ENCODE data around the gene POLD4. TPM values are rescaled to one million over a fixed set of nuclear protein-coding genes. Genes with fewer than 3 reads are reported as not detected.

Gene POLD4
- total RNA-seq, 1 experiment from 2014 or later: 44.2 TPM

DNA sequence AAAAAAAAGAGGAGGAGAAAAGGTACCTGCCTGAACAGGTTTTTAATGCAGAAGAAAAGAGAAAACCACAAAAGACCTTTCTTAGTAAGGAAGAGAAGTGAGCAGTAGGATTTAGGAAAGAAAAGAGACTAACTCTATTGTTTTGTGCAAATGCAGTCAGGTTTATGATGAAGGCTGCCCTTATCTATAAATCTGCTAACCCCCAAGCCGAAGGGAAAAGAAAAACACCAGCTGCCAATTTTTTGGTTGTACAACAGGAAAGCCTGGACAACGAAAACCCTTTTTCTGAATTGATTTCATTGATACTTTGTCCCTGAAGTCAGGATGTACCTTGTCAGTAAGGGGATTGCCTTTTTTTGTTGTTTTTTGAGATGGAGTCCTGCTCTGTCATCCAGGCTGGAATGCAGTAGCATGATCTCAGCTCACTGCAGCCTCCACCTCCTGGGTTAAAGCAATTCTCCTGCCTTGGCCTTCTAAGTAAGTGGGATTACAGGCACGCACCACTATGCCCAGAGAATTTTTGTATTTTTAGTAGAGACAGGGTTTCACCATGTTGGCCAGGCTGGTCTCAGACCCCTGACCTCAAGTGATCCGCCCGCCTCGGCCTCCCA is 21.2 kb downstream of the POLD4 start:
- H3K4me1 ChIP-seq (ENCODE audit: control insufficient read depth in 1 of 2, insufficient read depth in 2 of 2, low read length in 2 of 2): no peaks in the 10 kb centered on the region
- intact Hi-C loops (cut with micrococcal nuclease): no loop called here
- ATAC-seq (no peak), DNase-seq (ENCODE audit: low read depth, low spot score) (no peak)
- H4K20me1 ChIP-seq (ENCODE audit: insufficient read depth): no peaks in the 10 kb centered on the region
- H3K4me2 ChIP-seq (ENCODE audit: low read length): no peak overlapping the region
- ChIA-PET CTCF (no interaction called here), POLR2A (no interaction called here), RAD21 (ENCODE audit: low non-redundant PET in 1 of 2, low total read pairs in 2 of 2, uncharacterized antibody in 2 of 2, unreplicated experiment in 2 of 2) (no interaction called here)
- no peaks in the 10 kb centered on the region for H3K27me3 ChIP-seq (ENCODE audit: insufficient read depth, low read length)
- BruUV-seq (replicated peaks): no TSS peak
- no peak for TF ChIP-seq CBX3 (IDR thresholded peaks at IDR 0.05; ENCODE audit: low read depth)
- TF ChIP-seq POLR2AphosphoS5 (IDR thresholded peaks at IDR 0.05; ENCODE audit: low read depth, low read length): no peak
- TF ChIP-seq EZH2phosphoT487 (IDR thresholded peaks at IDR 0.05; ENCODE audit: borderline replicate concordance): no peak
- TF ChIP-seq CTCF (IDR thresholded peaks at IDR 0.05 in 2 of 3, conservative IDR thresholded peaks at IDR 0.05 in 1 of 3; ENCODE audit: borderline replicate concordance in 1 of 3, insufficient read depth in 1 of 3, low read depth in 2 of 3, low read length in 2 of 3): no peak
- no peak for TF ChIP-seq SRF (IDR thresholded peaks at IDR 0.05; ENCODE audit: low read depth)
- TF ChIP-seq TCF7L2 (IDR thresholded peaks at IDR 0.05; ENCODE audit: borderline replicate concordance, extremely low read depth, insufficient read depth, insufficient read length): no peak
- TF ChIP-seq YY1 (IDR thresholded peaks at IDR 0.05; ENCODE audit: extremely low read depth, insufficient replicate concordance, low read depth, low read length): no peak
- no peak for TF ChIP-seq RAD21 (IDR thresholded peaks at IDR 0.05; ENCODE audit: low read depth)
- no peak for TF ChIP-seq JUND (IDR thresholded peaks at IDR 0.05)
- no peak for TF ChIP-seq SP1 (IDR thresholded peaks at IDR 0.05; ENCODE audit: low read depth)
- no peak for TF ChIP-seq FOSL1 (IDR thresholded peaks at IDR 0.05; ENCODE audit: low read depth)
- H3K9me2 ChIP-seq (ENCODE audit: insufficient read depth): no peaks in the 10 kb centered on the region
- no peaks in the 10 kb centered on the region; a peak in 1 of 4 replicates for H3K36me3 ChIP-seq (ENCODE audit: control insufficient read depth in 1 of 2, insufficient read depth in 2 of 2, low read length in 2 of 2)
- H3K27ac ChIP-seq (ENCODE audit: low read depth, low read length): no peak overlapping the region
- no peaks in the 10 kb centered on the region for H3K79me2 ChIP-seq (ENCODE audit: insufficient read depth, low read length)
- no peak overlapping the region for H3K4me3 ChIP-seq (replicated peaks in 1 of 2; ENCODE audit: low read depth in 1 of 2, low read length in 2 of 2)
- H3K9ac ChIP-seq (ENCODE audit: low read length): no peak overlapping the region
- no peaks in the 10 kb centered on the region for H3K9me3 ChIP-seq (ENCODE audit: control insufficient read depth in 1 of 2, insufficient read depth in 1 of 2, low read depth in 1 of 2, low read length in 2 of 2)
- no peak overlapping the region for H2AFZ ChIP-seq (ENCODE audit: low read depth, low read length, poor library complexity, severe bottlenecking)
